ENCODE results near the gene BHLHA15. TPM values are rescaled to one million over a fixed set of nuclear protein-coding genes. Genes with fewer than 3 reads are reported as not detected.

Gene BHLHA15
- total RNA-seq, 1 donor from 2014 or later = not detected

DNA sequence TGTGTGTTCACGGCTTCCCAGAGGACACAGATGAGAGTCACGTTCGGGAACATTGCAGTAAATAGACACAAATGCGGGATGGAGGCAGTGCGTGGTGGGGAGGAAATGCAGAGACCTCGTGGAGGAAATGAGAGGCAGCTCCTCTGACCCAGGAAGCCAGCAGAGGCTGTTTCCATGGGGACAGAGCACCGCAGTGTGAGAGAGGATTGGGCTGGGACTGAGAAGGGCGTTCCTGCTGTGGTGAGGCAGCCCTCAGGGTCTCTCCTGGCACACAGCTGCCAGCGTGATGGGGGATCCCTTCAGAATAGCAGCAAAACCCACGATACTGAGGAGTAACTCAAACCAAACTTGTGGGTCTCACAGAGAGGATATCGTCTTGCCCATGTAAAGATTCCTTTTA, 21.7 kb upstream of the BHLHA15 start:
- Histone ChIP-seq H3K36me3 (peaks cover 66% of the 10 kb centered on the region), H3K27ac (replicated peaks) (no peak overlapping the region), H3K4me1 (no peaks in the 10 kb centered on the region), H3K9me3 (replicated peaks) (no peaks in the 10 kb centered on the region), H3K27me3 (ENCODE audit: low read depth) (no peaks in the 10 kb centered on the region), H3K4me3 (no peak overlapping the region)
- TF ChIP-seq CTCF (IDR thresholded peaks at IDR 0.05; ENCODE audit: borderline replicate concordance) = no peak
- intact Hi-C loops (cut with micrococcal nuclease) = no loop called here
- no peak for DNase-seq

DNA sequence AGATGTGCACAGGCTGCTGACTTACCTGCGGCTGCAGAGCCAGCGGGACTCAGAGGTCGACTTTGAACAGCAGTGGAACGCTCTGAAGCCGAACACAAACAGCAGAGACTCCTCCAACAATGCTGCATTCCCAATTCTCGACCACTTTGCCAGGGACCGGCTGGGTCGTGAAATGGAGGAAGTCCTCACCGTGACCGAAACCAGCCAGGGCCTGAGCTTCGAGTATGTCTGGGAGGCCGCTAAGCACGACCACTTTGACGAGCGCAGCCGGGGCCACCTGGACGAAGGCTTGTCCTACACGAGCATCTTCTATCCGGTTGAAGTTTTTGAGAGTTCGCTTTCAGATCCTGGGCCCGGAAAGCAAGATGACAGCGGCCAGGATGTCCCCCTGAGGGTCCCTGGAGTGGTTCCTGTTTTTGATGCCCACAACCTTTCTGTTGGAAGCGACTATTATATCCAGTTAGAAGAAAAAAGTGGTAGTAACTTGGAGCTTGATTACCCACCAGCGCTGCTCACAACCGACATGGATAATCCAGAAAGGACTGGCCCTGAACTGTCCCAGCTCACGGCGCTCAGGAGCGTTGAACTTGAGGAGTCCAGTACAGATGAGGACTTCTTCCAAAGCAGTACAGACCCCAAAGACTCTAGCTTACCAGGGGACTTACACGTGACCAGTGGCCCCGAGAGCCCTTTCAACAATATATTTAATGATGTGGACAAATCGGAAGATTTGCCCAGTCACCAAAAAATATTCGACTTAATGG, 19.4 kb upstream of the BHLHA15 start:
- no peaks in the 10 kb centered on the region for H3K4me1 ChIP-seq
- peaks cover 87% of the 10 kb centered on the region for H3K36me3 ChIP-seq
- DNase-seq = no peak
- H3K9me3 ChIP-seq (replicated peaks) = no peaks in the 10 kb centered on the region
- H3K4me3 ChIP-seq = no peak overlapping the region
- intact Hi-C loops (cut with micrococcal nuclease) = no loop called here
- H3K27ac ChIP-seq (replicated peaks) = no peak overlapping the region
- H3K27me3 ChIP-seq (ENCODE audit: low read depth) = no peaks in the 10 kb centered on the region
- TF ChIP-seq CTCF (IDR thresholded peaks at IDR 0.05; ENCODE audit: borderline replicate concordance) = no peak

- no peaks in the 10 kb centered on the region for H3K27me3 ChIP-seq (ENCODE audit: low read depth)
- no peaks in the 10 kb centered on the region for H3K4me1 ChIP-seq
- TF ChIP-seq CTCF (IDR thresholded peaks at IDR 0.05; ENCODE audit: borderline replicate concordance) = no peak
- H3K4me3 ChIP-seq = no peak overlapping the region
- peaks cover 88% of the 10 kb centered on the region for H3K36me3 ChIP-seq
- H3K27ac ChIP-seq (replicated peaks) = no peak overlapping the region
- DNase-seq = no peak
- no peaks in the 10 kb centered on the region for H3K9me3 ChIP-seq (replicated peaks)
- intact Hi-C loops (cut with micrococcal nuclease) = no loop called here
Observed at GRCh38 chr7:98192781-98193457, 18.3 kb upstream of the BHLHA15 start.

DNA sequence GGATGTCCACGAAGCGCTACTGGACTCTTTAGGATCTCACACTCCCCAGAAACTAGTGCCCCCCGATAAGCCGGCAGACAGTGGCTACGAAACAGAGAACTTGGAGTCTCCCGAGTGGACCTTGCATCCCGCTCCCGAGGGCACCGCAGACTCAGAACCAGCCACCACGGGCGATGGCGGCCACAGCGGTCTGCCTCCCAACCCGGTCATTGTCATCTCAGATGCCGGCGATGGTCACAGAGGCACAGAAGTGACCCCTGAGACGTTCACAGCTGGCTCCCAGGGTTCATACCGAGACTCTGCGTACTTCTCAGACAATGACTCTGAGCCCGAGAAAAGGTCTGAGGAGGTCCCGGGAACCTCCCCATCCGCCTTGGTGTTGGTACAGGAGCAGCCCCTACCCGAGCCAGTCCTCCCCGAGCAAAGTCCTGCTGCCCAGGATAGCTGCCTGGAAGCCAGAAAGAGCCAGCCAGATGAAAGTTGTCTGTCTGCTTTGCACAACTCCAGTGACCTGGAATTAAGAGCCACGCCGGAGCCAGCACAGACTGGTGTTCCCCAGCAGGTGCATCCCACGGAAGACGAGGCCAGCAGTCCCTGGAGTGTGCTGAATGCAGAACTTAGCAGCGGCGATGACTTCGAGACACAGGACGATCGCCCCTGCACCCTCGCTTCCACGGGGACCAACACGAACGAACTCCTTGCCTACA, 17.6 kb upstream of the BHLHA15 start:
- Histone ChIP-seq H3K27ac (replicated peaks) (no peak overlapping the region), H3K9me3 (replicated peaks) (peaks cover 6% of the 10 kb centered on the region), H3K4me1 (no peaks in the 10 kb centered on the region), H3K4me3 (no peak overlapping the region), H3K27me3 (ENCODE audit: low read depth) (no peaks in the 10 kb centered on the region), H3K36me3 (peaks cover 90% of the 10 kb centered on the region)
- TF ChIP-seq CTCF (IDR thresholded peaks at IDR 0.05; ENCODE audit: borderline replicate concordance) = no peak
- intact Hi-C loops (cut with micrococcal nuclease) = no loop called here
- DNase-seq = no peak

- no peak for TF ChIP-seq CTCF (IDR thresholded peaks at IDR 0.05; ENCODE audit: borderline replicate concordance)
- Histone ChIP-seq H3K27ac (replicated peaks) (no peak overlapping the region), H3K4me3 (no peak overlapping the region), H3K27me3 (ENCODE audit: low read depth) (no peaks in the 10 kb centered on the region), H3K9me3 (replicated peaks) (peaks cover 7% of the 10 kb centered on the region), H3K4me1 (no peaks in the 10 kb centered on the region), H3K36me3 (peaks cover 87% of the 10 kb centered on the region)
- no peak for DNase-seq
- intact Hi-C loops (cut with micrococcal nuclease) = no loop called here
Observed at GRCh38 chr7:98194186-98194585, 17.1 kb upstream of the BHLHA15 start.
